Endothelial cell of umbilical vein (primary cell): Measurements from ENCODE around the gene UGT1A7. TPM values are rescaled to one million over a fixed set of nuclear protein-coding genes. Genes with fewer than 3 reads are reported as not detected.

Experiments
- BruUV-seq: library from RNA; stranded (reverse); fragments of 400-500 nt; replicated peaks from 2 replicates; lab custom pipeline; 2021; lab: Mats Ljungman, UMichigan
- CTCF ChIA-PET: fragments of 300-600, 350-600 bp; sonication (Branson Sonifier 250); formaldehyde crosslinking; loops from one replicate; lab custom pipeline; 2021; ENCODE audit warnings: antibody characterized with exemption, inconsistent platforms; lab: Charles Lee
- POLR2A ChIA-PET: fragments of 300-600, 350-600 bp; sonication (Branson Sonifier 250); formaldehyde crosslinking; loops from one replicate; lab custom pipeline; 2021; ENCODE audit warnings: antibody characterized with exemption, inconsistent platforms; lab: Charles Lee
- DNase-seq: peaks from one replicate; pipeline ENCODE4 v3.0.0-alpha.2; 2011; ENCODE audit warnings: low read depth, low spot score
- FAIRE-seq: peaks from 2 replicates; lab custom pipeline; 2011; peaks lifted over from hg19 to GRCh38; lab: Jason Lieb, UNC
- H2AFZ ChIP-seq: 2 replicates; pipeline ENCODE4 v1.6.0; 2012; ENCODE audit warnings: low read depth, low read length, control low read depth, inconsistent platforms
- H3K27ac ChIP-seq: 2 replicates; pipeline ENCODE4 v1.5.1; 2011; ENCODE audit warnings: low read depth, mild to moderate bottlenecking, control low read depth, low read length, moderate library complexity; ENCODE audit not compliant: insufficient read depth
- H3K27me3 ChIP-seq, 2 experiments: 2 replicates each; pipeline versions ENCODE4 v1.6.0 to v1.6.1; 2011; ENCODE audit warnings: low read length in 2 of 2, mixed read lengths in 1 of 2; ENCODE audit not compliant: control insufficient read depth in 2 of 2, insufficient read depth in 2 of 2
- H3K36me3 ChIP-seq, 2 experiments: 2 replicates in 1 of 2; 3 replicates in 1 of 2; pipeline ENCODE4 v1.5.1; 2011; ENCODE audit warnings: low read length in 2 of 2, mild to moderate bottlenecking in 1 of 2, moderate library complexity in 1 of 2; ENCODE audit not compliant: control insufficient read depth in 2 of 2, insufficient read depth in 2 of 2; ENCODE audit errors: extremely low read depth in 1 of 2
- H3K4me1 ChIP-seq: 3 replicates; pipeline ENCODE4 v1.5.1; 2011; ENCODE audit warnings: mild to moderate bottlenecking, low read length; ENCODE audit not compliant: control insufficient read depth, insufficient read depth; ENCODE audit errors: extremely low read depth
- H3K4me2 ChIP-seq: 2 replicates; pipeline ENCODE4 v1.6.1; 2011; ENCODE audit warnings: low read length, control low read depth, mixed read lengths; ENCODE audit not compliant: insufficient read depth
- H3K4me3 ChIP-seq, 3 experiments: fragments of 200-600 bp in 1 of 3; sonication (generic), shearing (Covaris generic) in 1 of 3; replicated peaks in 1 of 3; 2 replicates each; pipeline ENCODE4 v1.5.1; 2011 to 2016; ENCODE audit warnings: control low read depth in 3 of 3, low read length in 3 of 3, mild to moderate bottlenecking in 2 of 3, inconsistent platforms in 1 of 3, low read depth in 1 of 3, moderate library complexity in 1 of 3; ENCODE audit not compliant: insufficient read depth in 1 of 3
- H3K79me2 ChIP-seq: 2 replicates; pipeline ENCODE4 v1.6.0; 2012; ENCODE audit warnings: low read length, inconsistent platforms; ENCODE audit not compliant: control insufficient read depth, insufficient read depth
- H3K9ac ChIP-seq: replicated peaks from 2 replicates; pipeline ENCODE3; 2011; ENCODE audit warnings: low read length, control low read depth; ENCODE audit not compliant: insufficient read depth; ENCODE audit errors: extremely low read depth
- H3K9me1 ChIP-seq: replicated peaks from 3 replicates; pipeline ENCODE4 v1.6.0; 2011; ENCODE audit warnings: mild to moderate bottlenecking, low read length; ENCODE audit not compliant: control insufficient read depth, insufficient read depth; ENCODE audit errors: extremely low read depth
- H3K9me3 ChIP-seq: replicated peaks from 2 replicates; pipeline ENCODE4 v1.5.1; 2012; ENCODE audit warnings: low read length, inconsistent platforms; ENCODE audit not compliant: control insufficient read depth, insufficient read depth
- H4K20me1 ChIP-seq: replicated peaks from 2 replicates; pipeline ENCODE3; 2011; ENCODE audit warnings: mild to moderate bottlenecking, low read length; ENCODE audit not compliant: control insufficient read depth, insufficient read depth; ENCODE audit errors: extremely low read depth
- EZH2 ChIP-seq: IDR thresholded peaks from 2 replicates; pipeline ENCODE4 v1.6.1; 2012; ENCODE audit warnings: borderline replicate concordance, low read depth, mild to moderate bottlenecking, moderate library complexity, low read length, inconsistent platforms; ENCODE audit not compliant: severe bottlenecking
- FOS ChIP-seq: IDR thresholded peaks from 2 replicates; pipeline ENCODE4 v1.6.1; 2011; ENCODE audit warnings: mild to moderate bottlenecking, low read length, moderate library complexity, borderline replicate concordance; ENCODE audit not compliant: insufficient read depth
- GATA2 ChIP-seq: IDR thresholded peaks from 2 replicates; pipeline ENCODE4 v1.7.0; 2011; ENCODE audit warnings: low read depth, mild to moderate bottlenecking, moderate library complexity, mixed read lengths, low read length; ENCODE audit not compliant: insufficient read length, insufficient read depth
- JUN ChIP-seq: IDR thresholded peaks from 2 replicates; pipeline ENCODE4 v1.6.1; 2011; ENCODE audit warnings: borderline replicate concordance, low read depth; ENCODE audit not compliant: insufficient read length, insufficient read depth
- MYC ChIP-seq: IDR thresholded peaks from one replicate; pipeline ENCODE4 v1.6.1; 2011; ENCODE audit warnings: mild to moderate bottlenecking, low read depth, low read length
- POLR2A ChIP-seq: IDR thresholded peaks from 2 replicates; pipeline ENCODE4 v1.6.1; 2012; ENCODE audit warnings: low read depth, mild to moderate bottlenecking, control low read depth, low read length
- POLR2AphosphoS5 ChIP-seq: IDR thresholded peaks from 2 replicates; pipeline ENCODE4 v1.6.1; 2012; ENCODE audit warnings: low read depth, mild to moderate bottlenecking, control low read depth, low read length, moderate library complexity; ENCODE audit not compliant: insufficient read depth
- dilution Hi-C: fragments of 300-500 bp; cut with MboI; formaldehyde crosslinking; loops from one replicate; pipeline ENCODE4 v1.15.0; 2019; ENCODE audit warnings: low sequenced_read_pairs; ENCODE audit not compliant: extremely low pct_ligation_motif_present
- intact Hi-C: fragments of 100-400 bp; cut with micrococcal nuclease; formaldehyde crosslinking; loops from one replicate; pipeline ENCODE4 v1.10.0; 2022
- polyA plus RNA-seq, 4 experiments: library from polyadenylated mRNA; depleted of rRNA in 3 of 4; stranded (reverse) in 3 of 4; unstranded in 1 of 4; fragments of >200 nt; gene quantifications; 2 replicates each; pipeline versions ENCODE4 v1.2.1 to v1.2.3, GENCODE V29; 2011 to 2012; ENCODE audit warnings: missing spikeins in 1 of 4
- total RNA-seq: library from RNA; stranded (reverse); gene quantifications from 2 replicates; pipeline ENCODE4 v1.2.3, GENCODE V29; 2021
- TF ChIP-seq, protein P1 (sequence below), 2 donors: IDR thresholded peaks; 1 replicate in 1 of 2; 2 replicates in 1 of 2; pipeline ENCODE4 v1.5.1; 2011; ENCODE audit warnings: low read length in 2 of 2, mild to moderate bottlenecking in 2 of 2, moderate library complexity in 2 of 2, control low read depth in 1 of 2, inconsistent platforms in 1 of 2, low read depth in 1 of 2; ENCODE audit not compliant: insufficient read depth in 1 of 2; ENCODE audit errors: extremely low read depth in 1 of 2
- TF ChIP-seq, protein P2 (sequence below): IDR thresholded peaks from 2 replicates; pipeline ENCODE4 v1.6.1; 2011; ENCODE audit not compliant: insufficient read depth, insufficient read length

The UGT1A7 gene
- total and polyA plus RNA-seq, 2 donors (not counting 3 experiments of a cell fraction or from before 2014, with no cell fraction given), result not detected

DNA sequence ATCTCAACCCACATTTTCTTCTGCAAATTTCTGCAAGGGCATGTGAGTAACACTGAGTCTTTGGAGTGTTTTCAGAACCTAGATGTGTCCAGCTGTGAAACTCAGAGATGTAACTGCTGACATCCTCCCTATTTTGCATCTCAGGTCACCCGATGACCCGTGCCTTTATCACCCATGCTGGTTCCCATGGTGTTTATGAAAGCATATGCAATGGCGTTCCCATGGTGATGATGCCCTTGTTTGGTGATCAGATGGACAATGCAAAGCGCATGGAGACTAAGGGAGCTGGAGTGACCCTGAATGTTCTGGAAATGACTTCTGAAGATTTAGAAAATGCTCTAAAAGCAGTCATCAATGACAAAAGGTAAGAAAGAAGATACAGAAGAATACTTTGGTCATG is 86.4 kb downstream of the UGT1A7 start:
- H3K36me3 ChIP-seq, result no peaks in the 10 kb centered on the region
- H3K27ac ChIP-seq, result no peak overlapping the region
- H3K4me2 ChIP-seq, result no peak overlapping the region
- no peaks in the 10 kb centered on the region for H4K20me1 ChIP-seq
- dilution Hi-C loops (no loop called here), intact Hi-C loops (no loop called here)
- no peak for DNase-seq
- POLR2A ChIA-PET, result no interaction called here
- H3K79me2 ChIP-seq, result no peaks in the 10 kb centered on the region
- CTCF ChIA-PET, result no interaction called here
- FAIRE-seq, result no peak
- no peaks in the 10 kb centered on the region for H3K4me1 ChIP-seq
- H3K9me1 ChIP-seq, result no peaks in the 10 kb centered on the region
- no peak overlapping the region for H3K9ac ChIP-seq
- no peak overlapping the region for H3K4me3 ChIP-seq
- no TSS peak for BruUV-seq
- H2AFZ ChIP-seq, result no peak overlapping the region
- TF ChIP-seq GATA2, result no peak
- no peak for TF ChIP-seq EZH2
- TF ChIP-seq, protein P1, sequence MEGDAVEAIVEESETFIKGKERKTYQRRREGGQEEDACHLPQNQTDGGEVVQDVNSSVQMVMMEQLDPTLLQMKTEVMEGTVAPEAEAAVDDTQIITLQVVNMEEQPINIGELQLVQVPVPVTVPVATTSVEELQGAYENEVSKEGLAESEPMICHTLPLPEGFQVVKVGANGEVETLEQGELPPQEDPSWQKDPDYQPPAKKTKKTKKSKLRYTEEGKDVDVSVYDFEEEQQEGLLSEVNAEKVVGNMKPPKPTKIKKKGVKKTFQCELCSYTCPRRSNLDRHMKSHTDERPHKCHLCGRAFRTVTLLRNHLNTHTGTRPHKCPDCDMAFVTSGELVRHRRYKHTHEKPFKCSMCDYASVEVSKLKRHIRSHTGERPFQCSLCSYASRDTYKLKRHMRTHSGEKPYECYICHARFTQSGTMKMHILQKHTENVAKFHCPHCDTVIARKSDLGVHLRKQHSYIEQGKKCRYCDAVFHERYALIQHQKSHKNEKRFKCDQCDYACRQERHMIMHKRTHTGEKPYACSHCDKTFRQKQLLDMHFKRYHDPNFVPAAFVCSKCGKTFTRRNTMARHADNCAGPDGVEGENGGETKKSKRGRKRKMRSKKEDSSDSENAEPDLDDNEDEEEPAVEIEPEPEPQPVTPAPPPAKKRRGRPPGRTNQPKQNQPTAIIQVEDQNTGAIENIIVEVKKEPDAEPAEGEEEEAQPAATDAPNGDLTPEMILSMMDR (IDR thresholded peaks at IDR 0.05; ENCODE audit: extremely low read depth in 1 of 2, insufficient read depth in 1 of 2, low read depth in 1 of 2, low read length in 2 of 2), result no peak
- no peak for TF ChIP-seq MYC
- TF ChIP-seq FOS, result no peak
- no peak for TF ChIP-seq POLR2AphosphoS5
- TF ChIP-seq, protein P2, sequence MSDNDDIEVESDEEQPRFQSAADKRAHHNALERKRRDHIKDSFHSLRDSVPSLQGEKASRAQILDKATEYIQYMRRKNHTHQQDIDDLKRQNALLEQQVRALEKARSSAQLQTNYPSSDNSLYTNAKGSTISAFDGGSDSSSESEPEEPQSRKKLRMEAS, result no peak
- TF ChIP-seq JUN, result no peak
- no peak for TF ChIP-seq POLR2A
- peaks cover 0 to 1% of the 10 kb centered on the region in 2 experiments for H3K27me3 ChIP-seq
- H3K9me3 ChIP-seq, result no peaks in the 10 kb centered on the region
